IPS-11a (cell line): ENCODE results near the gene GADD45G.

Experiments
- H3K4me3 ChIP-seq: one replicate; pipeline ENCODE4 v1.5.1; 2013; ENCODE audit warnings: low read depth, low read length, control low read depth

Gene GADD45G

DNA sequence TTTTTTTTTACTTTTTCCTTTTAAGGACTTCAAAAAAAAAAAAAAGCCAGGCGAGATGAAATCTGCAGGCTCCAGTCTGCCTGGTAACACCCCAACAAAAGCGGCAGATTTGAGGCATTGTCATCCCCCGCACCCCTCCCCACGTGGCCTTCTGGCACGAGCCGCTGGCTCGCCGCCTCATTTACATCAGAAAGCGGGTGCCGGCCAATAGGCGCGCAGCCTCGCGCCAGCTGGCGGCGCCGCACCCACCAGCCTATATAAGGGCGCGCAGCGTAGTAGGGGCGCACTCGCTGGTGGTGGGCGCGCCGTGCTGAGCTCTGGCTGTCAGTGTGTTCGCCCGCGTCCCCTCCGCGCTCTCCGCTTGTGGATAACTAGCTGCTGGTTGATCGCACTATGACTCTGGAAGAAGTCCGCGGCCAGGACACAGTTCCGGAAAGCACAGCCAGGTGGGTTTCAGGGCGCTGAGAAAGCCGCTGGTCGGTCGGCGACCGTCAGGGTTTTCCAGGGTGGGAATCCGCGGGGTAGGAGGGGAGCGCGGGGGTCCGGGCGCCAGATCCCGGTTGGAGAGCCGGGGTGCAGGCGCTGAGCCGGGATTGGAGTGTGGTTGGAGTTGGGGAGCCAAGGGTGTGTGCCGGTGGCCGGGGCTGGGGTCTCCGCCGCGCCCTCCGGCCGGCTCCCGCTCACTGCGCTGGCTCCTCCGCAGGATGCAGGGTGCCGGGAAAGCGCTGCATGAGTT lies at the start of gene GADD45G:
TSS of gene GADD45G (plus strand) at position 284 of the 736 bp plus-strand sequence. CDS start at position 394, 110 bp downstream.
- H3K4me3 ChIP-seq = peak within 1 kb of the TSS; percentile 69

DNA sequence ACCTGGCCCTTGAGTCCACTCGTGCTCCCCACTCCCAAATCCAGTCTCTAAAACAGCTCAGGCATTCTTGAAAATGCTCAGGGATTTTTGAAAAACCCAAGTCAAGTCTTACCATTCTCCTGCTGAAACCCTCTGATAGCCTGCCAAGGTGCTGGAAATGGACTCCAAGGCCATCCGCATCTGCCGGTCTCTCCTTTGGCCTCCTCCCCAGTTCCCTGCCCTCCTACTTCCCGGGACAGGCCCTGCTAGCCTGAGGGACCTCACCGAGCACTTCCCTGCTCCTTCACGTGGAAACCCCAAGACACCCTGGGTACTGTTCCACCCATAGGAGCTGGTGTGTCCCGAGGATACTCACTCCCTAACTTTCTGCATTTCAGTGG lies 49.8 kb upstream of the GADD45G start:
- no peak overlapping the region for H3K4me3 ChIP-seq

- no peak overlapping the region for H3K4me3 ChIP-seq
Observed at GRCh38 chr9:89555451-89556375, 49.1 kb upstream of the GADD45G start.

- no peak overlapping the region for H3K4me3 ChIP-seq
Observed at GRCh38 chr9:89558196-89558899, 46.5 kb upstream of the GADD45G start.

GRCh38 chr9:89558948-89559347 lies 45.9 kb upstream of the GADD45G start:
- H3K4me3 ChIP-seq = no peak overlapping the region

- no peak overlapping the region for H3K4me3 ChIP-seq
Observed at GRCh38 chr9:89562186-89562814, 42.5 kb upstream of the GADD45G start.

GRCh38 chr9:89563571-89564345 lies 41.1 kb upstream of the GADD45G start:
- H3K4me3 ChIP-seq = no peak overlapping the region

- H3K4me3 ChIP-seq = no peak overlapping the region
Observed at GRCh38 chr9:89564346-89564878, 40.4 kb upstream of the GADD45G start.

DNA sequence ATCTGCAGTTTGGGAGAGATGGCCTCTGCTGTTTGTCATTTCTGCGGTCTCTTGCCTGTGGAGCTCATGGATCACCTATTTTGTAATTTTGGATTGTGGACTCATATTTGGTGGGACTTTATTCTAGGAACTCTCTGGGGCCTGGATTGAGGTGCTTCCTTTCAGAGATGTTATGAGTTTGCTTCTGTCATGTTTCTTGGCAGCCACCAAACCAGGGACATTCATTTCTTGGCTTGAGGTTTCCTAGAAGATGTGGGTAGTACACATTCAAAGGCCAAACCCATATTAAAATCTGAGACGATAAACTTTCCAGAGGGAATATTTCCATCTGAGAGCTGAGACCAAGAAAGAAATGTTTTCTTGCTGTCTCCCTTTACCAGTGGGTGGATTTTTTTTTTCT lies 37.2 kb upstream of the GADD45G start:
- H3K4me3 ChIP-seq = no peak overlapping the region

DNA sequence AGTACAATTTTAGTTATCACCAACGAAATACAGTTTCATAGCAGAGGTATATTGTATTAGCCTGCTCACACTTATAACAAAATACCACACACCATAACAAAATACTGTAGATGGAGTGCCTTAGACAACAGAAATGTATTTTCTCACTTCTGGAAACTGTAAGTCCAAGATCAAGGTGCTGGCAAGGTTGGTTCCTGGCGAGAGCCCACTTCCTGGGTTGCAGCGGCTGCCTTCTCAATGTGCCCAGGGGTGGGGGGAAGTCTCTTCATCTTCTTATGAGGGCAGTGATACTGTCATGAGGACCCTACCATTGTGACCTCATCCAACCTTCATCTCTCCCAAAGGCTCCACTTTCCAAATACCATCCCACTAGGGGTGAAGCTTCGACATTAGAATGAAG lies 30.5 kb upstream of the GADD45G start:
- H3K4me3 ChIP-seq = no peak overlapping the region

DNA sequence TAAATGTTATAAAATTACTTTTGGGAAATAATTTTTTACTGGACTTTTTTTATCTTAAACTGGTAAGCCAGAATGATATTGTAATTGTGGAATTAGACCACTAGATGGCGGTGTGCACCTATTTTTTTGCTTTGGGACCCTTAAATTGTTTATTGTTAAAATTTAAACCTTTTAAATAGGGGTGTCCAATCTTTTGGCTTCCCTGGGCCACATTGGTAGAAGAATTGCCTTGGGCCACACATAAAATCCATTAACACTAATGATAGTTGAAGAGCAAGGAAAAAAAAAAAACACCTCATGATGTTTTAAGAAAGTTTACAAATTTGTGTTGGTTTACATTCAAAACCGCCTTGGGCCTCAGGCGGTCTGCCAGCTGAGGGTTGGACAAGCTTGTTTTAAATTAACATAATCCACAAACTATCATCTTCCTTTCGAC lies 28.4 kb upstream of the GADD45G start:
- H3K4me3 ChIP-seq = no peak overlapping the region

DNA sequence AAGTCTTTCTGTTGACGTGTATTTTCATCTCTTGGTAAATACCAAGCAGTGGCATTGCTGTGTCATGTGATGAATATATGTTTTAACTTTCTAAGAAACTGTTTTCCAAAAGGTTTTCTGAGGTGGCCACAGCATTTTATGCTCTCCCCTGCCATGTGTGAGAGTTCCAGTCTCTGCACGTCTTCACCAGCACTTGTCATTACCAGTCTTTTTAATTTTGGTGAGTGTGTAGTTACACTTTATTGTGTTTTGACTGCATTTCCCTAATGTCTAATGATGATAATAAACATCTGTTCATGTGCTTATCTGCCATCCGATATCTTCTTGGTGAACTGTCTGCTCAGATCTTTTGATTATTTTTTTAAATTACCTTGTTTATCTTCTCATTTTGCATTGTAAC lies 27.4 kb upstream of the GADD45G start:
- H3K4me3 ChIP-seq = no peak overlapping the region

DNA sequence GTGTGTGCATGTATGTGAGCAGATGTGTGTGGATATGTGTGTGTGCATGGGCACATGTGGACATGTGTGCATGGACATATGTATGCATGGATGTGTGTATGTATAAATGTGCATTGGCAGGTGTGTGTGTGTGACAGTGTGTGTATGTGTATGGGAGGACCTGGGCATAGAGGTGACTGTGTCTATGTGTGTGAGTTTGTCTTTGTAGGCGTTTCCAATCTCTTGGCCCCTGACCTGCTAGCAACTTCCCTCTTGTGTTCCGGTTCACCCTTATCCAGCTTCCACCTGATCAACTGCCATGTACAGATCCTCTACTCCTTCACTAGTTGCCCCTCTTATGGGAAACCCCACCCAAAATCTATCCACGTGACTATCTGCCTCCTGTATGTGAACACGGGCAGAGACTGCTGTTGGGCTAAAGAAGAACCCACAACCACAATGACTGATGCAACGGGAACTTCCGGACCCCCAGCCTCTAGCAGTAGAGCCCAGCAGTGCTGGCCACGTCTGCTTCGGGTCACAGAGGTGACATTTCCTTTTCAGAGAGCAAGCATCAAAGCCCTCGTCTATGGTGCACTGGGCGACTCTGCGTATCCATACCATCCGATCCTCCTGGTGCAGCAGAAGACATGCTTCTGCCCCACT lies 24.9 kb upstream of the GADD45G start:
- H3K4me3 ChIP-seq = no peak overlapping the region

DNA sequence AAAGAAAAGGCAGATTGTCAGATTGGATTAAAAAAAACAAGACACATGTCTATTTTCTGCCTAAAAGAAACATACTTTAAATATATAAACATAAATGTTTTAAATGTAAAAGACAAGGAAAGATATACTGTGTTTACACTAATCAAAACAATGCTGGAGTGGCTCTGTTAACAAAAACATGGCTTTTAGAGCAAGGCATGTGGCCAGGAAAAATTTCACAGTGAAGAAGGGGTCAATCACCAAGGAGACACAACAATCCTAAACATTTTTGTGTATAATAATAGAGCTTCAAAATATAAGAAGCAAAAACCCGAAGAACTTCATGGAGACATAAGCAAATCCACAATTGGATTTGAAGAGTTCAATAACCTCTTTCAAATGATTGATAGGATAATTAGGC lies 18.5 kb upstream of the GADD45G start:
- no peak overlapping the region for H3K4me3 ChIP-seq

- H3K4me3 ChIP-seq = no peak overlapping the region
Observed at GRCh38 chr9:89588271-89588879, 16.4 kb upstream of the GADD45G start.

DNA sequence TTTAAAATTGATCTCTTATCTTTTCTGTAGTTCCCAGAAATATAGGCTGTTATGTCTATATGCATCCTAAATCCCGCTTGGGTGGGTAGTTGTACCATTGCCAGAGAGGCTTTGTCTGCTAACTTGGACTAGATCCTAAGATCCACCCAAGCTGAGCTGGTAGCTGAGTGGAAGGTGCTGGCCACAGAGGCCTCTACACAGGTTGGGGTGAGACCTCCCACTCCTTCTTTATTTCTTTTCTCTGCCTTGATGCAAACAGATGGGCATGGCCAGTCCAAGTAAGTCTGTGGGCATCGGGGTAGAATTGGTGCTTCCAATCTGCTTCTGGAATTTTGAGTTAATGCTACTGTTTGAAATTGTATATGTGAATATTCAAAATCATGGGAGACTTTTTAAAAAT lies 14.4 kb upstream of the GADD45G start:
- no peak overlapping the region for H3K4me3 ChIP-seq

DNA sequence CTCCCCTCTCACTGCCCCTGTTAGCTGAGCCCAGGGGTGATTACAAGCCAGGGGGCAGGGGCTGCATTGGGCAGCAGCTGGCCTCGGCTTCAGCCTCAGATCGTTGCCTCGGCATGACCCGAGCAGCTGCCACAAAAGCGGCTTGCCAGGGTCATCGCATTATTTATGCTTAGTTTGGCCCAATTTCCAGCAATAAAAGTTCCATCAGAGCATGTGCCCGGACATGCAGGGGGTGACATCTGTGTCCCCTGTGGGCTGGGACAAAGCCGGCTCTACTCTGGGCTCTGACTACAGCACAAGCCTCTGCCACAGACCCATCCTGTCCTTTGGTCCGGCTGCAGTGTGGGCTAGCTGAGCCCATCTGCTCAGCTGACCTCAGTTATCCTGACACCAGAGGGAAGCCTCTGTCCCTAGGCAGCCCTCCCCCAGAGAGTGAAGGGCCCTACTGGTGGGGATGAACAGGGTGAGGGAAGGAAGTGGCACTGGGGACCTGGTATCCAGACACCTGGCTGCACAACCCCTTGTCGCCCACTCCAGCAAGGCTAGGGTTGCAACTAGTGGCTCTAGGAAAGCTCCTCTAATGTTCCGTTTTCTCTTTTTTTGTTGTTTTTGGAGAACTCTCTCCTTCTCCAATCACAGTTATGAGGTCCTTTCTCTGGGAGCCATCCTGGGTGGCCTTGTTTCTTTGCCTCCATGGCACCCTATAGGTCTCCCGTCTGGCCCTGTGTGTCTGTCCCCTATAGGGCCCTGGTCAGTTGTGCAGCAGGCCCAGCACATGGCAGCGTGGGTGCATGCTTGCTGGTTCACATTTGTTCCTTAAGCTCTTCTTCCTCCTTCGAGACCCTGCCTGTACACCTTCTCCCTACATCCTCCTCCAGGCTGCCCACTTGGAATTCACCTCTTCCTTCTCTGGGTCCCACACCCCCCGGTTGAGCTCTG lies 13.3 kb upstream of the GADD45G start:
- no peak overlapping the region for H3K4me3 ChIP-seq
